Vagina (tissue), 2 donors: ENCODE data around the gene ARFIP1. TPM values are rescaled to one million over a fixed set of nuclear protein-coding genes. Genes with fewer than 3 reads are reported as not detected.

ENCODE experiments used
- DNase-seq, 2 donors: peaks; one replicate each; pipeline ENCODE4 v3.0.0-alpha.2; 2017; ENCODE audit errors: extremely low spot score in 2 of 2
- H3K27ac ChIP-seq: fragments of 200-600 bp; sonication (generic); one replicate; pipeline ENCODE4 v1.5.1; 2019
- H3K27me3 ChIP-seq: fragments of 200-600 bp; sonication (generic); one replicate; pipeline ENCODE4 v1.5.1; 2019
- H3K36me3 ChIP-seq, 2 donors: fragments of 200-600 bp; sonication (generic); one replicate each; pipeline ENCODE4 v1.5.1; 2017 to 2019
- H3K4me1 ChIP-seq: fragments of 200-600 bp; sonication (generic); one replicate; pipeline ENCODE4 v1.5.1; 2019
- H3K4me3 ChIP-seq, 2 donors: fragments of 200-600 bp; sonication (generic); 1 replicate in 1 of 2; 2 replicates in 1 of 2; pipeline ENCODE4 v1.5.1; 2016 to 2019
- H3K9me3 ChIP-seq: fragments of 200-600 bp; sonication (generic); one replicate; pipeline ENCODE4 v1.5.1; 2019
- POLR2A ChIP-seq, 2 donors: fragments of 450-650 bp; IDR thresholded peaks; one replicate each; pipeline ENCODE4 v1.6.1; 2017; ENCODE audit warnings: antibody characterized with exemption in 2 of 2, mild to moderate bottlenecking in 2 of 2, moderate library complexity in 2 of 2
- POLR2AphosphoS5 ChIP-seq, 2 donors: sonication (generic); formaldehyde crosslinking; IDR thresholded peaks; one replicate each; pipeline ENCODE4 v1.9.0; 2017; ENCODE audit warnings: antibody characterized with exemption in 2 of 2, mild to moderate bottlenecking in 2 of 2, low read depth in 1 of 2; ENCODE audit not compliant: insufficient read depth in 1 of 2
- intact Hi-C: fragments of 100-400 bp; cut with DNase I; formaldehyde crosslinking; loops from one replicate; pipeline ENCODE4 v1.15.1; 2023
- total RNA-seq: library from RNA; depleted of rRNA; stranded (reverse); fragments of >200 nt; gene quantifications from one replicate; pipeline ENCODE4 v1.2.3, GENCODE V29; 2016
- TF ChIP-seq, protein P1 (sequence below), 3 experiments: fragments of 450-650 bp in 2 of 3; fragments of 200-600 bp in 1 of 3; sonication (generic) in 1 of 3; IDR thresholded peaks; one replicate each; pipeline ENCODE4 v1.5.1; 2017 to 2019; ENCODE audit warnings: antibody characterized with exemption in 3 of 3, mild to moderate bottlenecking in 2 of 3, moderate library complexity in 2 of 3

The ARFIP1 gene
- total RNA-seq, 1 donor from 2014 or later = 19.4 TPM

DNA sequence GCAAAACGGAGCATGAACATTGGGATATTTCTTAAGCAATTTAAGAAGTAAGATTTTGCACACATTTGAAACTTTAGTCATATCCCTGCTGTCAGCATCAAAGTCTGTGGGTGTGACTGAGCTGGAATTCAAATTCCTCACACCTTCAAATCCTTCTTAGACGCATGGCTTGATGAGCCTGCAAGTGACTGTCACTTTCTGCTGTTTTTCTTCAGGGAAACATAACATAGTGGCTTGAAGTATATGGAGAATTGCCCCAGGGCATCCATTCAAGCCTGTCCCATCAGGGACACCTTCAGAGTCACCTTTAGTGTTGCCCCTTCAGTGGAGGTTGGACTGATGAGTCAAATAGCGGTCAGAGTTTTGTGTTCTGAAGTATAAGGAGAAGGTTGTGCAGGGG, 173.8 kb downstream of the ARFIP1 start:
- H3K4me1 ChIP-seq = peaks cover 13% of the 10 kb centered on the region
- no peaks in the 10 kb centered on the region for H3K9me3 ChIP-seq
- intact Hi-C loops = no loop called here
- no peak overlapping the region for H3K4me3 ChIP-seq
- H3K36me3 ChIP-seq = no peaks in the 10 kb centered on the region
- DNase-seq = peak in 1 of 2 donors; percentile 47
- no peaks in the 10 kb centered on the region for H3K27me3 ChIP-seq
- no peak for TF ChIP-seq POLR2A (IDR thresholded peaks at IDR 0.05)
- TF ChIP-seq POLR2AphosphoS5 (IDR thresholded peaks at IDR 0.05; ENCODE audit: insufficient read depth in 1 of 2, low read depth in 1 of 2) = no peak
- TF ChIP-seq, protein P1, sequence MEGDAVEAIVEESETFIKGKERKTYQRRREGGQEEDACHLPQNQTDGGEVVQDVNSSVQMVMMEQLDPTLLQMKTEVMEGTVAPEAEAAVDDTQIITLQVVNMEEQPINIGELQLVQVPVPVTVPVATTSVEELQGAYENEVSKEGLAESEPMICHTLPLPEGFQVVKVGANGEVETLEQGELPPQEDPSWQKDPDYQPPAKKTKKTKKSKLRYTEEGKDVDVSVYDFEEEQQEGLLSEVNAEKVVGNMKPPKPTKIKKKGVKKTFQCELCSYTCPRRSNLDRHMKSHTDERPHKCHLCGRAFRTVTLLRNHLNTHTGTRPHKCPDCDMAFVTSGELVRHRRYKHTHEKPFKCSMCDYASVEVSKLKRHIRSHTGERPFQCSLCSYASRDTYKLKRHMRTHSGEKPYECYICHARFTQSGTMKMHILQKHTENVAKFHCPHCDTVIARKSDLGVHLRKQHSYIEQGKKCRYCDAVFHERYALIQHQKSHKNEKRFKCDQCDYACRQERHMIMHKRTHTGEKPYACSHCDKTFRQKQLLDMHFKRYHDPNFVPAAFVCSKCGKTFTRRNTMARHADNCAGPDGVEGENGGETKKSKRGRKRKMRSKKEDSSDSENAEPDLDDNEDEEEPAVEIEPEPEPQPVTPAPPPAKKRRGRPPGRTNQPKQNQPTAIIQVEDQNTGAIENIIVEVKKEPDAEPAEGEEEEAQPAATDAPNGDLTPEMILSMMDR (IDR thresholded peaks at IDR 0.05) = no peak
- H3K27ac ChIP-seq = no peak overlapping the region

DNA sequence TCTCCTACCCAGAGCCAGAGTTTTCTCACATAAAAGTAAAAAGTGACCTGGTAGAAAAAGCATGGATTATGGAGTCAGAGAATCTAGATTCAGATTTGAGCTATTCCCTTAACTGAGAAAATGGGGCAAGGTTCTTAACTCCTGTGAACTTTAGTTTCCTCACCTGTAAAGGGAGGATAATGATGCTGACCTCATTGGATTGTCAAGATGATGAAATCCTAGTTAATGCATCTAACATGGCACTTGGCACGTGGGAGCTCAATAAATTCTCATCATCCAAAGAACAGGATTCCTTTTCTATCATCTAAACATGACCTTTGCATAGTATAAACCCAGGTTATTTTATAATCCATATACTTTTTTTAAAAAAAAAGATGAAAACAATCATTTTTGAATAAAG, 175.0 kb downstream of the ARFIP1 start:
- intact Hi-C loops = no loop called here

DNA sequence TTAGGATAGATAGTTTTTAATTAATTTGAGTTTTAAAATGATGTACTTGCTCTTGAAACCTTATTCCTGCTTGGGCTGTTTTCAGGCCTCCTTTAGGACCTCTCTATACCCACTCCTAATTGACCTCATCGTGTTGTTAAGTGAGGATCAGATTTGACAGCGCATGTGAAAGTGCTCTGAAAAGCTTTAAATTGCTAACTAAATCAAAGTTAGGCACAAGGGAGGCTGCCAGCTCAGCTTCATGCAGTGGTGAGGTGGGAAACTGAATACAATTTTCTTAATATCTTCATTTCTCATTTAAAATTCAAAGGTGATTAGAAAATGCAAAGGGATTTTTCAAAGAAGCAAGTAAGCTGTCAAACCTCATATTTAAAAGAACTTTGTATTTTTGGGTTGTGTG, 176.4 kb downstream of the ARFIP1 start:
- H3K4me1 ChIP-seq = peaks cover 13% of the 10 kb centered on the region
- no peak overlapping the region for H3K4me3 ChIP-seq
- no peaks in the 10 kb centered on the region for H3K9me3 ChIP-seq
- H3K27me3 ChIP-seq = no peaks in the 10 kb centered on the region
- intact Hi-C loops = no loop called here
- H3K36me3 ChIP-seq = peaks cover 0 to under 1% of the 10 kb centered on the region in 2 donors
- no peak for TF ChIP-seq POLR2A (IDR thresholded peaks at IDR 0.05)
- TF ChIP-seq POLR2AphosphoS5 (IDR thresholded peaks at IDR 0.05; ENCODE audit: insufficient read depth in 1 of 2, low read depth in 1 of 2) = no peak
- TF ChIP-seq, protein P1 (IDR thresholded peaks at IDR 0.05) = no peak
- DNase-seq = no peak
- peak overlapping the region; percentile 56 for H3K27ac ChIP-seq

More for the DNA sequence above, 175.0 kb downstream of the ARFIP1 start:
- no peak for DNase-seq
- peaks cover 13% of the 10 kb centered on the region for H3K4me1 ChIP-seq
- no peaks in the 10 kb centered on the region for H3K27me3 ChIP-seq
- TF ChIP-seq POLR2AphosphoS5 (IDR thresholded peaks at IDR 0.05; ENCODE audit: insufficient read depth in 1 of 2, low read depth in 1 of 2) = no peak
- TF ChIP-seq, protein P1 (IDR thresholded peaks at IDR 0.05) = no peak
- TF ChIP-seq POLR2A (IDR thresholded peaks at IDR 0.05) = no peak
- H3K36me3 ChIP-seq = no peaks in the 10 kb centered on the region
- no peak overlapping the region for H3K27ac ChIP-seq
- H3K4me3 ChIP-seq = no peak overlapping the region
- H3K9me3 ChIP-seq = no peaks in the 10 kb centered on the region

DNA sequence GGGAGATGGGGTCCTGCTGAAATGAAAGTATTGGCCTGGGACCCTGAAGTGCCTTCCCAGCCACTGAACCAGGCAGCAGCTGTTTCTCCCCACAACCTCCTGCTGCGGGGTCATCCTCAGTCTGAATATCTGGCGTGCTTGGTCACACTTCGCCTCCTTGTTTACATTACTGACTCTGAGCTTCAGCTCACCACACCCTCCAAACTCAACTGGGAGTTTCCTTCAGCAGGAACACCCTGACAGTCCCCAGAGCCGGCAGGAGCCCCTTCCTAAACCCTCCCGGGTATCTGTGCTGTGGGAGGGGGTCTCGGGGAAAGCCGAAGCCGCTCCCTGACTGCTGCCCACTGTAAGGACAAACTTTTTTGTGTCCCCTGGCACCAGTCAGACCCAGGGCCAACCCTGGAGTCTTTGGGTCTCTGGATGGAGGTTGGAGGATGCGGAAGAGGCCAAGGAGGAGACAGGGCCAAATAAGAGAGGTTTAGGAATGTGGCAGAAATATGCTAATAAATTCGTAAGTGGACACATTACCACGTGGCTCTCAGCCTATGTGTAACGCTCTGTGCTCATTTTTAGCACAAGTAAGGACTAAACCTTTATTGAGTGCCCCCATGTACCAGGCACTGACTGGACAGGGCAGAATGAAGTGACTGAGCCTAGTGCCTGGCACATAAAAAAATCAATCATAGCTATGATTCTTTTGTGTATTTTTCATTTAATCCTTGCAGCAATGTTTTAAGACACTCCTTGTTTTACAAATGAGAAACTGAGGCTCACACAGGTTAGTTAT, 177.1 kb downstream of the ARFIP1 start:
- Histone ChIP-seq H3K4me1 (peaks cover 13% of the 10 kb centered on the region), H3K27me3 (no peaks in the 10 kb centered on the region), H3K9me3 (no peaks in the 10 kb centered on the region), H3K27ac (peak overlapping the region; percentile 56), H3K36me3 (peaks cover 0 to 3% of the 10 kb centered on the region in 2 donors), H3K4me3 (no peak overlapping the region)
- TF ChIP-seq POLR2AphosphoS5 (IDR thresholded peaks at IDR 0.05; ENCODE audit: insufficient read depth in 1 of 2, low read depth in 1 of 2) (no peak), POLR2A (IDR thresholded peaks at IDR 0.05) (no peak)
- TF ChIP-seq, protein P1 (IDR thresholded peaks at IDR 0.05) = no peak
- peak in 1 of 2 donors; percentile 80 for DNase-seq
- intact Hi-C loops = no loop called here
